ENCODE measurements around the gene EFCAB12. TPM values are rescaled to one million over a fixed set of nuclear protein-coding genes. Genes with fewer than 3 reads are reported as not detected.

Gene EFCAB12
- total RNA-seq, 3 donors from 2014 or later, result 0.21 to 0.65 (median 0.33) TPM

DNA sequence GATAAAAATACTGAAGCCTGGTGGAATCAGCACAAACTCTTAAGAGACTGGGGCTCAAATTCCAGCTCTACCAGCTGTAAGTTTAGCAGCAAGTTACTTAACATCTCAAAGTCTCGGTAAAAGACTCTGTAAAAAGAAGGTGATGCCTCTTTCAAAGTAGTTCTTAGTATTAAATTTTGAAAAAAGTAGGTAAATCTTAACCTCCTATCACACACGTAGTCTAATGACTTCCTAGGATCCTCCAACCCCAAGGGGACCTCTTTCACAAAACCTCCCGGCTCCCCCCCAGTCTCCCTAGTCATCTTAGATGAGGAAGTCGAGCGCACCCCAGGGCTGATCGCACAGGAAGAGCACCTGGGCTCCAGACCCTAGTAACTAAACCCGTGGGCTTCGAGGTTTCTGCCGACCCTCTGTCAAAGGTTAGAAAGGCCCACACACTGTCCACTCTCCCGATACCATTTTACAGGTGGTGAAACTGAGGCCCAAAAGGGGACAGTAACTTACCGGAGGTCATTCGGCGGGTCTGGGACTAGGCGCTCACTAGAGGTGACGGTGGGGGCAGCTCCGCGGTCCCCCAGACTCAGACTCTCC lies 10.9 kb upstream of the EFCAB12 start:
- peaks cover 28% of the 10 kb centered on the region for H3K36me3 Mint-ChIP-seq (ENCODE audit: insufficient read depth)
- peak; percentile 20 to 21 for ATAC-seq

DNA sequence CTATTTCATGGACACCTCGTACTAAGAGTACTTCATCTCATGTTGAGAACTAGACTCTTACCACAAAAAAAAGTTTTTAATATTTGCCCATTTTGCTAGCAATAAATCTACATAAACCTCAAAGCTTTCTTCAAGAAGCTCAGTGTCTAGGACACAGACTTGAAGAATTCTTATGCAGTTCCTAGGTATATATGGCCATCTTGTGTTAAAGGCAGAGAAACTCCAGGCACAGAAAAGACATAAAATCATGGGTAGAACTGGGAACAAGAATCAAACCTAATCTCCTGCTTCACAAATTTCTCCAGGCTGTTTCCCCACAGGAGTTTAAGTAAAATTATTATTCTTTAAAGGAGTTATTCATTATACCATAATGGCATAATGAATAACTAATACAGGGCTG lies 6.9 kb upstream of the EFCAB12 start:
- no peaks in the 10 kb centered on the region for H3K27me3 Mint-ChIP-seq (ENCODE audit: low read depth)
- ATAC-seq, result no peak
- H3K36me3 Mint-ChIP-seq (ENCODE audit: insufficient read depth), result peaks cover 55% of the 10 kb centered on the region
- H3K4me3 Mint-ChIP-seq, result peak overlapping the region; percentile 37
- no peaks in the 10 kb centered on the region for H3K9me3 Mint-ChIP-seq
- peaks cover 42% of the 10 kb centered on the region for H3K4me1 Mint-ChIP-seq (ENCODE audit: low read depth)
- no peak for DNase-seq

More for the DNA sequence above, 10.9 kb upstream of the EFCAB12 start:
- no peaks in the 10 kb centered on the region for H3K27me3 Mint-ChIP-seq (ENCODE audit: low read depth)
- H3K4me3 Mint-ChIP-seq, result peak overlapping the region; percentile 92
- H3K9me3 Mint-ChIP-seq, result no peaks in the 10 kb centered on the region
- peak; percentile 30 for DNase-seq
- H3K4me1 Mint-ChIP-seq (ENCODE audit: low read depth), result peaks cover 70% of the 10 kb centered on the region

DNA sequence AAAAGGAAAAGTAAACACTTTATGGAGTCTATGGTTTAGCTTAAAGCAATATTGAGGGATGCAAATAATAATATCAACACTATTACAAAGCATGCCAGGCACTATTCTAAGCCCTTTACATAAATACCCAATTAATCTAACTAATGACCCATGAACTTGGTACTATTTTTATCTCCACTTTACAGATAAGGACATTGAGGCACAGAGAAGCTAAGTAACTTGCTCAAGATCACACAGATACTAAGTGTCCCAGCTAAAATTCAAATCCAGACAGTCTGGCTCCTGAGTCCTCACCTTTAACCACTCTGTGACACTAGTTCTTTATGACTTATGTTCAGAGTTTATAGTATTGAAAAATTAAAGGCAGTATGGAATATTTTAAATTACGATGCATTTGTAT lies 5.7 kb upstream of the EFCAB12 start:
- no peak for DNase-seq
- H3K36me3 Mint-ChIP-seq (ENCODE audit: insufficient read depth), result peaks cover 56% of the 10 kb centered on the region
- H3K4me3 Mint-ChIP-seq, result no peak overlapping the region
- peaks cover 43% of the 10 kb centered on the region for H3K4me1 Mint-ChIP-seq (ENCODE audit: low read depth)
- no peaks in the 10 kb centered on the region for H3K9me3 Mint-ChIP-seq
- ATAC-seq, result no peak
- no peaks in the 10 kb centered on the region for H3K27me3 Mint-ChIP-seq (ENCODE audit: low read depth)

DNA sequence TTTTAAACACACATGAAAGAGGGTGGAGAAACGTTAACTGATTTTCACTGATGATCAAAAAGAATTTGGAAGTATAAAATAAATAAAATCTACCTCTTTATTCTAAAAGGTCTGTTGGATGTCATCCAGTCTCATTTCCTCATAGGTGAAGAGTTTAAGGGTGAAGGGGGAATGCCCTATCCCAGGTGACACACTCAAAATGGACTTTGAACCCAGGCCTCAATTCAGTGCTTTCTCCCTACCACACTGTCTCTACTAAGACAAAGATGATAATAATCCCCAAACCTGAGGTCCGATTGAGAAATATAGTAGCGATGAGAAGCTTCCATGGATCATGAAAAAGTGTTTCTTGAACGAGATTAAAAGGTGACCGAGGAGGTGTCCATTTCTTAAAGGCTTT lies 5.1 kb upstream of the EFCAB12 start:
- Mint-ChIP-seq H3K9me3 (no peaks in the 10 kb centered on the region), H3K4me3 (no peak overlapping the region), H3K27me3 (ENCODE audit: low read depth) (no peaks in the 10 kb centered on the region), H3K4me1 (ENCODE audit: low read depth) (peaks cover 48% of the 10 kb centered on the region), H3K36me3 (ENCODE audit: insufficient read depth) (peaks cover 59% of the 10 kb centered on the region)
- DNase-seq (no peak), ATAC-seq (no peak)

DNA sequence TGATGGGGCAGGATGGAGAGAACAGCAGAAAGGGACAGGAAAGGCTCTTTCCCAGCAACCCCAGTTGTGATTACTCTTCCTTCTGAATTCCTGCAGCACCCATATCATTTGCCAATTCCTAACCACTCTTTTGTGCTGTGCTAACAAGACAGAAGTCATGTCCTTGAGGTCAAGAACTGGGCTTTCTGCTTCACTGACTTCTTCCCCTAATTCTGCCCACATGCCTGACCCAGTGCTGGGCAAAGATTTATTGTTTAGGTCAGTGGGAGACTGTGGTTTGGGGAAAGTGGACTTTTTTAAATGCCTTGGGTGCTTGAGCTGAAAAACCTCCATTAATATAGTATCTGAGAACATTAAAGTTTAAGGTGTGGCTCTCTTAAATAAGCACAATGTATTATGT lies 4.2 kb upstream of the EFCAB12 start:
- H3K36me3 Mint-ChIP-seq (ENCODE audit: insufficient read depth), result peaks cover 56% of the 10 kb centered on the region
- no peaks in the 10 kb centered on the region for H3K27me3 Mint-ChIP-seq (ENCODE audit: low read depth)
- DNase-seq, result no peak
- no peak for ATAC-seq
- peaks cover 49% of the 10 kb centered on the region for H3K4me1 Mint-ChIP-seq (ENCODE audit: low read depth)
- H3K4me3 Mint-ChIP-seq, result no peak overlapping the region
- no peaks in the 10 kb centered on the region for H3K9me3 Mint-ChIP-seq

DNA sequence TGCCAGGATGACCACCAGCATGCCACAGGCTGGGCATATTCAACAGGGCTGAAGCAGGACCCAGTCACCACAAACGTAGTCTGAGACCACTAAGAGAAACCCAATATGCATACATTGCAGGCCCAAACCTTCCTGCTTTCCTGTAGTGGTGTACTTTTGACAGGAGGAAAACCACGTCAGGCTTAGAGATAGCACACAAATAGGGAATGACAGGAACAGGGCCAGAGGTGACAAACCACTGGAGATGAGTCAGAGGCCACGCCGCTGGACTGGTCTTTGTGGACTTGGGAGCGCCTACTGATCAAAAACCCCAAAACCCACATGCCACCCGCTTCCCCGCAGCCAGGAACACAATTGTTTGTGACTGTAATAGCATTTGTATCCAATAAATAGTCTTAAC lies 3.6 kb upstream of the EFCAB12 start:
- no peak for ATAC-seq
- Mint-ChIP-seq H3K27me3 (ENCODE audit: low read depth) (no peaks in the 10 kb centered on the region), H3K9me3 (no peaks in the 10 kb centered on the region)

DNA sequence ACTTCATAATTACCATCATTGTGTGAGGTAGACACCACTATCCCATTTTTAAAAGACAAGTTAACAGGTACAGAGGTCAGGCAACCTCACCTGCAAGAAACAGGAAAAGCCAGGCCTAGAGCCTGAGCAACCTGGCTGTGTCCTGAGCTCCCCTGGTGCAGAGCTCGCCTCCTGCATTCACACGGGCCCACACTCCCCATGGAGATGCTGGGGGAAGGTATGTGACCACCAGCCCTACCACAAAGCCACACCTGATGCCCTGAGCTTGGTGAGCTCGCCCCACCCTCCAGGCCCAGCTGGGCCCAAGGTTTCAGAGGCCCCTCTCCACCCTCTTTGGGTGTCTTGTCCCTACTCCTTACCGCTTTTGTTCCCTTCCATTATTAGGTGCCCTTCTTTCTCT lies 1.2 kb upstream of the EFCAB12 start:
- peaks cover 28% of the 10 kb centered on the region for H3K4me1 Mint-ChIP-seq (ENCODE audit: low read depth)
- no peak overlapping the region for H3K4me3 Mint-ChIP-seq
- DNase-seq, result no peak
- ATAC-seq, result no peak
- H3K27me3 Mint-ChIP-seq (ENCODE audit: low read depth), result peaks cover 2% of the 10 kb centered on the region
- no peaks in the 10 kb centered on the region for H3K9me3 Mint-ChIP-seq
- peaks cover 33% of the 10 kb centered on the region for H3K36me3 Mint-ChIP-seq (ENCODE audit: insufficient read depth)

More for the DNA sequence above, 3.6 kb upstream of the EFCAB12 start:
- DNase-seq, result no peak
- Mint-ChIP-seq H3K4me3 (no peak overlapping the region), H3K4me1 (ENCODE audit: low read depth) (peaks cover 48% of the 10 kb centered on the region), H3K36me3 (ENCODE audit: insufficient read depth) (peaks cover 53% of the 10 kb centered on the region)

DNA sequence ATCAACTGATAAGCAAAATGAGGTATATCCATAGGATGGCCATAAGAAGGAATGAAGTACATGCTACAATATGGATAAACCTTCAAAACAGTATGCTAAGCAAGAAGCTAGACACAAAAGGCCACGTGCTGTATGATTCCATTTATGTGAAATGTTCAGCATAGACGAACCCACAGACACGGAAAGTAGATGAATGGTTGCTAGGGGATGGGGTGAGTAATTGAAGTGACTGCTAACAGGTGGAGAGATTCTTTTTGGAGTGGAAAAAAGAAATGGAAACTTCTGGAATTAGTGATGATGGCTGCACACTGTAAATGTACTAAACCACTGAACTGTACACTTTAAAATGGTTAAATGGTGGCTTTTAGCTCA lies 630 bp upstream of the EFCAB12 start:
- H3K36me3 Mint-ChIP-seq (ENCODE audit: insufficient read depth), result peaks cover 29% of the 10 kb centered on the region
- no peak for ATAC-seq
- peak overlapping the region; percentile 64 for H3K4me3 Mint-ChIP-seq
- peaks cover 28% of the 10 kb centered on the region for H3K4me1 Mint-ChIP-seq (ENCODE audit: low read depth)
- peaks cover 2% of the 10 kb centered on the region for H3K27me3 Mint-ChIP-seq (ENCODE audit: low read depth)
- H3K9me3 Mint-ChIP-seq, result no peaks in the 10 kb centered on the region
- no peak for DNase-seq

DNA sequence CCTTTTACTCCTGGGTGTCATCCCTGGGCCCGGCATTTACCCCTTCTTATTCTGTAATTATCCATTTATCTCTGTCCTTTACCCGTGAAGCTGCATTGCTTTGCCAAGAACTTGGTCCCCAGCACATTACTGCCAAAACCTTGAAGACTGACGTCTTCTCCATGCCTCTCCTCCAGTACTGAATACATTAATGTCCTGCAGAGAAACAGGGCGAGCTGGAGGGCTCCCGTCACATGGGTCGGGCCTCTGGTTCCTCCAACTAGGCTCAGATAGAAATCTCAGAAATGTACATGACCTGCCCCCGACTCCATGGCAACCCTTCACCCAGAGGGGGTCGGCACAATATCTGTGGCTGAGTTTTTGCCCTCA lies 445 bp downstream of the EFCAB12 start:
- ATAC-seq (peak in 1 of 2 donors; percentile 8), DNase-seq (no peak)
- Mint-ChIP-seq H3K4me1 (ENCODE audit: low read depth) (peaks cover 30% of the 10 kb centered on the region), H3K4me3 (peak overlapping the region; percentile 64), H3K9me3 (no peaks in the 10 kb centered on the region), H3K36me3 (ENCODE audit: insufficient read depth) (peaks cover 25% of the 10 kb centered on the region), H3K27me3 (ENCODE audit: low read depth) (peaks cover 2% of the 10 kb centered on the region)

DNA sequence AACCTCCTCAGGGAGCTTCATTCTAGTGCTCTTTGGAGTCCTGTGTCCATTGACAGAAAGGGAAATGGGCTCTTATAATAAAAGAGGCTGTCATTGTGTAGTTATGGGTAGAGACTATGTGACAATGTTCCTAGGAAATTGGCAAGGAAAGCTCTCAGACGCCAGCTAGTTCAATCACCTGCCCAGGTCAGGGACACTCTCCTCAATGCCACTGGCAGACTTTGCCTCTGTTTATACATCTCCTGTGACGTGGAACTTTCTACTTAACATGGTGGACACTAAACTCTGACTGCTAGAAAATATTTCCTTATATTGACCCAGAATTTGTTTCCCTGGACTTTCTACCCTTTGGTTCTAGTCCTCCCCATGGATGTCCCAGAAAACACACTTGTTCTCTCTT lies 2.8 kb downstream of the EFCAB12 start:
- DNase-seq (no peak), ATAC-seq (no peak)
- no peak overlapping the region for H3K4me3 Mint-ChIP-seq
- peaks cover 5% of the 10 kb centered on the region for H3K36me3 Mint-ChIP-seq (ENCODE audit: insufficient read depth)
- H3K27me3 Mint-ChIP-seq (ENCODE audit: low read depth), result peaks cover 2% of the 10 kb centered on the region
- H3K9me3 Mint-ChIP-seq, result no peaks in the 10 kb centered on the region
- H3K4me1 Mint-ChIP-seq (ENCODE audit: low read depth), result peaks cover 30% of the 10 kb centered on the region

DNA sequence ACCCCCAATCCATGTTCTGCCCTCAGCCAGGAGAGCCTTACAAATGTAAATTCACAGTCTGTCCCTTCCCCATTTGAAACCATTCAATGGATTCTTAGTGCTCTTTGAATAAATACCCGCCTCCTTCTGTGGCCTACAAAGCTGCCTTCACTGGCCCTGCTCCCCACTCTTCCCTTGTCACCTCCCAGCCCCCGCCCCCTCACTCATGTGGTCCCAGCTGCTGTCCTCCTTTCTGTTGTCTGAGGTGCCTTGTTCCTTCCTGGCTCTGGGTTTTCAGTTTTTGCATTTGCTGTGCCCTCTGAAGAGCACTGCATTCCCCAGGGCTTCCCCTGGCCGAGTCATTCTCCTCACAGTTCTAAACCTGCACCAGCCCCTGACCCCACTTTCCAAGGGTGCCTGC lies 3.2 kb downstream of the EFCAB12 start:
- Mint-ChIP-seq H3K36me3 (ENCODE audit: insufficient read depth) (peaks cover 4% of the 10 kb centered on the region), H3K4me1 (ENCODE audit: low read depth) (peaks cover 30% of the 10 kb centered on the region)
- ATAC-seq, result no peak

DNA sequence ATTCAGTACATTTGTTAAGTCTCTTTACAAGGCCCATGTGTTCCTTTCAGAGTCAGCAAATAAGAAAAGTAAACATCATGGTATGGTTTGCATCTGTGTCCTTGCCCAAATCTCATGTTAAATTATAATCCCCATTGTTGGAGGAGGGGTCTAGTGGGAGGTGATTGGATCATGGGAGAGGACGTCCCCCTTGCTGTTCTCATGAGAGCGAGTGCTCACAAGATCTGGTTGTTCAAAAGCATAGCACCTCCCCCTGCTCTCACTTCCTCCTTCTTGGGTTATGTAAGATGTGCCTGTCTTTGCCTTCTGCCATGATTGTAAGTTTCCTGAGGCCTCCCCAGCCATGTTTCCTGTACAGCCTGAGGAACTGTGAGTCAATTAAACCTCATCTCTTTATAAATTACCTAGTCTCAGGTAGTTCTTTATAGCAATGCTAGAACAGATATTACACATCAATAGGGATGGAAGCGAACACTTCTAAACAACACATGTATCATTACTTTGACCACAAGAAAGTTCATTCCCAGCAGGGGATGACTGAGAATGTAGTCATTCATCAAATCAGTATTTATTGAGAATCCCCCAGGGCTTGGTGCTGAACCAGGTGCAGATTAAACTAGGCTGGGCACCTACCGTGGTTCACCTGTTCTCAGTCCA lies 4.1 kb downstream of the EFCAB12 start:
- DNase-seq, result no peak
- Mint-ChIP-seq H3K36me3 (ENCODE audit: insufficient read depth) (peaks cover 4% of the 10 kb centered on the region), H3K4me1 (ENCODE audit: low read depth) (peaks cover 27% of the 10 kb centered on the region), H3K9me3 (no peaks in the 10 kb centered on the region), H3K4me3 (no peak overlapping the region), H3K27me3 (ENCODE audit: low read depth) (peaks cover 2% of the 10 kb centered on the region)
- peak; percentile 14 to 36 for ATAC-seq

More for the DNA sequence above, 3.2 kb downstream of the EFCAB12 start:
- no peak for DNase-seq
- H3K9me3 Mint-ChIP-seq, result no peaks in the 10 kb centered on the region
- no peak overlapping the region for H3K4me3 Mint-ChIP-seq
- peaks cover 2% of the 10 kb centered on the region for H3K27me3 Mint-ChIP-seq (ENCODE audit: low read depth)

DNA sequence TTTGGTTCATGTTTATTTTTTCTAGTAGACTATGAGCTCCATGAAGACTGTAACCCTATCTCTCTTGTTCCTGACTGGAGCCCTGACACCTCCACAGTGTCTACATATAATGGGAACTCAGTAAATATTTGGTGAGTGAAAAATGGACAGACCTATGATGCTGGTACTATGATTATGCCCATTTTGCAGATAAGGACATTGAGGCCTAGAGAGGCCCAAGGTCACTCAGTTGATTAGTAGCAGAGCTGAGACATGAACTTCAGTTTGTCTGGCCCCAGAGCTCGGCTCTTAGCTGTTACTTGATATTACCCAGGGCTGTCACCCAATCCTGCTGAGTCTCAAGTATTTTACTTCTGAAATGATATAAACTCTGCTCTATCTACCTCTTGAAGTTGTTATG lies 5.5 kb downstream of the EFCAB12 start:
- Mint-ChIP-seq H3K36me3 (ENCODE audit: insufficient read depth) (no peaks in the 10 kb centered on the region), H3K27me3 (ENCODE audit: low read depth) (peaks cover 2% of the 10 kb centered on the region), H3K4me1 (ENCODE audit: low read depth) (peaks cover 14% of the 10 kb centered on the region), H3K9me3 (no peaks in the 10 kb centered on the region), H3K4me3 (no peak overlapping the region)
- no peak for DNase-seq
- no peak for ATAC-seq

DNA sequence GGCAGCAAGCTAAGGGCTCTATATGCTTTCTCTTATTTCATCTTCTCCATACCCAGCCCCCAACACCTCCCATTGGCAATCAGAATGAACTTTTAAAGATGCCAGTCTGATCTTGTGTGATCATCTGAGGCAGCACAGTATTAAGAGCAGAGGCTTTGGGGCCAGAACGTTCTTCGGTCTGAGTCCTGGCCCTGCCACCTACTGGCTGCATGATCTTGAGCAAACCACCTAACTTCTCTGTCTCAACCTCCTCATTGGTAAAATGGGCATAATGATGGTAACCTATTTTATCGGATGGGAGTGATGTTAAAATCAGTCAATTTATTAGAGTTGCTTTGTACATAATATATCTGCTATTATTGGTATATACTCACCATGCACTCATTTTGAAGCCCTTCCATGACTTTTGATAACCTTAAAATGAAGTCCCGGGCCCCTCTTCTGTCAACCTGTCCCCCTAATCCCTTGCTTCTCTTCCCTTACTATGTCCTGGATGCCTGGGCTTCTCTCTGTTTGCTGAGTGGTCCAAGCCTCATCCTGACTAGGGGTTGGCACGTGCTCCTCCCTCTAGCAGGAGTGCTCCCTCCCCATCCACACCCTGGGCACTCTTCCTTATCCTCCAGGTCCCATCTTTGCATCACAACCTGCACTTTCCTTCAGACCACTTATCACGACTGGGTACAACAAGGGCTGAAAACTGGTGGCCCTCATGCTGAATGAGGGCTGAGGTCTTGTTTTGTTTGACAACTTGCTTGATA lies 6.3 kb downstream of the EFCAB12 start:
- DNase-seq (no peak), ATAC-seq (no peak)
- Mint-ChIP-seq H3K4me3 (no peak overlapping the region), H3K9me3 (no peaks in the 10 kb centered on the region), H3K36me3 (ENCODE audit: insufficient read depth) (no peaks in the 10 kb centered on the region), H3K4me1 (ENCODE audit: low read depth) (peaks cover 9% of the 10 kb centered on the region), H3K27me3 (ENCODE audit: low read depth) (peaks cover 2% of the 10 kb centered on the region)
